ENCODE results near the gene COBLL1.

DNA sequence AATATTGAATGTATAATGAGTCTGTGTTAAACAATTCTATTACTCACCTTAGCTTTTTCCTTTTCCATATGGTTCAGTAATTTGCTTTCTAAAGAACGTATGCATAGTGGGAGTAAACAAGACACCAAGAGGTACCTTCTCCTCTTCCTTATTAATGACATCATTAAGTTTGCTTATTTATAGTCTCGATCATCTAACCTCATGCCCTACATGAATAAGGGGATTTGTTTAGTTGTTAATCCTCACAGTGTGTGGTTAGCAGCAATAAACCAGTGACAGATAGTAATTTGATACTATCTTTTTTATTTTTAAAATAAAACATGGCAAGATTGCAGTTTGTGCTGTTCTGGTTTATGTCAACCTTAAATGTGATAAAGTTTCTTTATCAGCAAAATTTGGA lies 69.7 kb downstream of the COBLL1 start:
- TF ChIP-seq, protein P1, sequence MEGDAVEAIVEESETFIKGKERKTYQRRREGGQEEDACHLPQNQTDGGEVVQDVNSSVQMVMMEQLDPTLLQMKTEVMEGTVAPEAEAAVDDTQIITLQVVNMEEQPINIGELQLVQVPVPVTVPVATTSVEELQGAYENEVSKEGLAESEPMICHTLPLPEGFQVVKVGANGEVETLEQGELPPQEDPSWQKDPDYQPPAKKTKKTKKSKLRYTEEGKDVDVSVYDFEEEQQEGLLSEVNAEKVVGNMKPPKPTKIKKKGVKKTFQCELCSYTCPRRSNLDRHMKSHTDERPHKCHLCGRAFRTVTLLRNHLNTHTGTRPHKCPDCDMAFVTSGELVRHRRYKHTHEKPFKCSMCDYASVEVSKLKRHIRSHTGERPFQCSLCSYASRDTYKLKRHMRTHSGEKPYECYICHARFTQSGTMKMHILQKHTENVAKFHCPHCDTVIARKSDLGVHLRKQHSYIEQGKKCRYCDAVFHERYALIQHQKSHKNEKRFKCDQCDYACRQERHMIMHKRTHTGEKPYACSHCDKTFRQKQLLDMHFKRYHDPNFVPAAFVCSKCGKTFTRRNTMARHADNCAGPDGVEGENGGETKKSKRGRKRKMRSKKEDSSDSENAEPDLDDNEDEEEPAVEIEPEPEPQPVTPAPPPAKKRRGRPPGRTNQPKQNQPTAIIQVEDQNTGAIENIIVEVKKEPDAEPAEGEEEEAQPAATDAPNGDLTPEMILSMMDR (IDR thresholded peaks at IDR 0.05) = no peak
- no peak for TF ChIP-seq POLR2AphosphoS5 (IDR thresholded peaks at IDR 0.05; ENCODE audit: low read depth, low read length)
- TF ChIP-seq, protein P2, sequence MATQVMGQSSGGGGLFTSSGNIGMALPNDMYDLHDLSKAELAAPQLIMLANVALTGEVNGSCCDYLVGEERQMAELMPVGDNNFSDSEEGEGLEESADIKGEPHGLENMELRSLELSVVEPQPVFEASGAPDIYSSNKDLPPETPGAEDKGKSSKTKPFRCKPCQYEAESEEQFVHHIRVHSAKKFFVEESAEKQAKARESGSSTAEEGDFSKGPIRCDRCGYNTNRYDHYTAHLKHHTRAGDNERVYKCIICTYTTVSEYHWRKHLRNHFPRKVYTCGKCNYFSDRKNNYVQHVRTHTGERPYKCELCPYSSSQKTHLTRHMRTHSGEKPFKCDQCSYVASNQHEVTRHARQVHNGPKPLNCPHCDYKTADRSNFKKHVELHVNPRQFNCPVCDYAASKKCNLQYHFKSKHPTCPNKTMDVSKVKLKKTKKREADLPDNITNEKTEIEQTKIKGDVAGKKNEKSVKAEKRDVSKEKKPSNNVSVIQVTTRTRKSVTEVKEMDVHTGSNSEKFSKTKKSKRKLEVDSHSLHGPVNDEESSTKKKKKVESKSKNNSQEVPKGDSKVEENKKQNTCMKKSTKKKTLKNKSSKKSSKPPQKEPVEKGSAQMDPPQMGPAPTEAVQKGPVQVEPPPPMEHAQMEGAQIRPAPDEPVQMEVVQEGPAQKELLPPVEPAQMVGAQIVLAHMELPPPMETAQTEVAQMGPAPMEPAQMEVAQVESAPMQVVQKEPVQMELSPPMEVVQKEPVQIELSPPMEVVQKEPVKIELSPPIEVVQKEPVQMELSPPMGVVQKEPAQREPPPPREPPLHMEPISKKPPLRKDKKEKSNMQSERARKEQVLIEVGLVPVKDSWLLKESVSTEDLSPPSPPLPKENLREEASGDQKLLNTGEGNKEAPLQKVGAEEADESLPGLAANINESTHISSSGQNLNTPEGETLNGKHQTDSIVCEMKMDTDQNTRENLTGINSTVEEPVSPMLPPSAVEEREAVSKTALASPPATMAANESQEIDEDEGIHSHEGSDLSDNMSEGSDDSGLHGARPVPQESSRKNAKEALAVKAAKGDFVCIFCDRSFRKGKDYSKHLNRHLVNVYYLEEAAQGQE (IDR thresholded peaks at IDR 0.05; ENCODE audit: insufficient read depth in 1 of 2, low read depth in 2 of 2, low read length in 1 of 2) = no peak
- TF ChIP-seq TCF7L2 (IDR thresholded peaks at IDR 0.05; ENCODE audit: low read depth, low read length) = no peak

Measured in Panc1 (cell line).